ENCODE results near the gene GTSE1.
"Not testable (repeated sequence)": the region's sequence is repeated elsewhere in the genome, so short reads cannot be mapped to it uniquely, and the experiment has no call there.

GTSE1 gene

GRCh38 chr22:46294784-46295183, 1.9 kb upstream of the GTSE1 start:
- DNase-seq (ENCODE audit: low read depth in 2 of 2): no peak

- DNase-seq (ENCODE audit: low read depth in 2 of 2): no peak
These were observed 1.2 kb upstream of the GTSE1 start for GRCh38 chr22:46295277-46295971.

- no peak for DNase-seq (ENCODE audit: low read depth in 2 of 2)
These were observed 612 bp downstream of the GTSE1 start for GRCh38 chr22:46297151-46297812.

GRCh38 chr22:46299101-46299500, 2.4 kb downstream of the GTSE1 start:
- no peak for DNase-seq (ENCODE audit: low read depth in 2 of 2)

GRCh38 chr22:46300491-46300890, 3.8 kb downstream of the GTSE1 start:
- DNase-seq (ENCODE audit: low read depth in 2 of 2): no peak

- no peak for DNase-seq (ENCODE audit: low read depth in 2 of 2)
These were observed 6.8 kb downstream of the GTSE1 start for GRCh38 chr22:46303347-46303965.

GRCh38 chr22:46308283-46308988, 11.8 kb downstream of the GTSE1 start:
- DNase-seq (ENCODE audit: low read depth in 2 of 2): no peak

- no peak for DNase-seq (ENCODE audit: low read depth in 2 of 2)
These were observed 12.9 kb downstream of the GTSE1 start for GRCh38 chr22:46309526-46310085.

- no peak for DNase-seq (ENCODE audit: low read depth in 2 of 2)
These were observed 15.4 kb downstream of the GTSE1 start for GRCh38 chr22:46312056-46312455.

- DNase-seq (ENCODE audit: low read depth in 2 of 2): not testable (repeated sequence)
These were observed 16.2 kb downstream of the GTSE1 start for GRCh38 chr22:46312848-46313247.

- DNase-seq (ENCODE audit: low read depth in 2 of 2): no peak
These were observed 19.3 kb downstream of the GTSE1 start for GRCh38 chr22:46315976-46316375.

- DNase-seq (ENCODE audit: low read depth in 2 of 2): no peak
These were observed 21.0 kb downstream of the GTSE1 start for GRCh38 chr22:46317646-46318045.

- DNase-seq (ENCODE audit: low read depth in 2 of 2): no peak
These were observed 21.9 kb downstream of the GTSE1 start for GRCh38 chr22:46318576-46318975.

- DNase-seq (ENCODE audit: low read depth in 2 of 2): no peak
These were observed 22.6 kb downstream of the GTSE1 start for GRCh38 chr22:46319319-46319718.

- DNase-seq (ENCODE audit: low read depth in 2 of 2): no peak
These were observed 23.6 kb downstream of the GTSE1 start for GRCh38 chr22:46320166-46320710.

- no peak for DNase-seq (ENCODE audit: low read depth in 2 of 2)
These were observed 24.2 kb downstream of the GTSE1 start for GRCh38 chr22:46320716-46321386.

GRCh38 chr22:46322711-46323110, 26.0 kb downstream of the GTSE1 start:
- DNase-seq (ENCODE audit: low read depth in 2 of 2): no peak

- DNase-seq (ENCODE audit: low read depth in 2 of 2): no peak
These were observed 26.5 kb downstream of the GTSE1 start for GRCh38 chr22:46323162-46323561.

- DNase-seq (ENCODE audit: low read depth in 2 of 2): no peak
These were observed 29.5 kb downstream of the GTSE1 start for GRCh38 chr22:46326066-46326680.

GRCh38 chr22:46327691-46328465, 31.2 kb downstream of the GTSE1 start:
- DNase-seq (ENCODE audit: low read depth in 2 of 2): no peak

Data from fibroblast of skin of left biceps (primary cell).